Stomach (tissue), 9 donors: ENCODE results near the gene NOS1. TPM values are rescaled to one million over a fixed set of nuclear protein-coding genes. Genes with fewer than 3 reads are reported as not detected.

Experiments
- DNase-seq, 2 donors: peaks; one replicate each; pipeline versions ENCODE4 v3.0.0 to v3.0.0-alpha.2; 2013 to 2019
- H3K27ac ChIP-seq, 5 donors: fragments of 200-600 bp in 4 of 5; sonication (generic) in 4 of 5; one replicate each; pipeline ENCODE4 v1.5.1; 2013 to 2019; ENCODE audit warnings: mild to moderate bottlenecking in 1 of 5, moderate library complexity in 1 of 5
- H3K27me3 ChIP-seq, 3 donors: fragments of 200-600 bp; sonication (generic); one replicate each; pipeline ENCODE4 v1.5.1; 2017 to 2019; ENCODE audit warnings: mixed run types in 1 of 3
- H3K36me3 ChIP-seq, 4 donors: fragments of 200-600 bp; sonication (generic); 1 replicate in 3 of 4; 2 replicates in 1 of 4; pipeline ENCODE4 v1.5.1; 2016 to 2019
- H3K4me1 ChIP-seq, 4 donors: fragments of 200-600 bp; sonication (generic); one replicate each; pipeline ENCODE4 v1.5.1; 2016 to 2019
- H3K4me3 ChIP-seq, 4 donors: fragments of 200-600 bp; sonication (generic) in 3 of 4; one replicate each; pipeline ENCODE4 v1.5.1; 2016 to 2019; ENCODE audit warnings: mild to moderate bottlenecking in 1 of 4
- H3K9me3 ChIP-seq, 4 donors: fragments of 200-600 bp; sonication (generic); one replicate each; pipeline ENCODE4 v1.5.1; 2016 to 2019
- CTCF ChIP-seq, 7 experiments: fragments of 450-650 bp in 4 of 7; fragments of 200-600 bp in 3 of 7; sonication (generic) in 3 of 7; IDR thresholded peaks; one replicate each; pipeline ENCODE4 v1.5.1; 2016 to 2019; ENCODE audit warnings: antibody characterized with exemption in 7 of 7, control low read depth in 2 of 7, mild to moderate bottlenecking in 1 of 7
- EP300 ChIP-seq: sonication (generic); formaldehyde crosslinking; IDR thresholded peaks from one replicate; pipeline ENCODE4 v1.6.1; 2017; ENCODE audit warnings: antibody characterized with exemption
- POLR2A ChIP-seq, 4 donors: fragments of 450-650 bp; IDR thresholded peaks; one replicate each; pipeline ENCODE4 v1.6.1; 2016; ENCODE audit warnings: antibody characterized with exemption in 4 of 4, control low read depth in 2 of 4, mild to moderate bottlenecking in 1 of 4, moderate library complexity in 1 of 4
- POLR2AphosphoS5 ChIP-seq, 3 donors: sonication (generic); formaldehyde crosslinking; IDR thresholded peaks; one replicate each; pipeline ENCODE4 v1.6.1; 2016; ENCODE audit warnings: antibody characterized with exemption in 3 of 3
- WGBS, 5 donors: extraction: QIAGEN DNeasy Blood & Tissue Kit in 3 of 5; methylation state at CpG; one replicate each; pipeline versions ENCODE4 v1.1.5 to v1.1.7; 2013 to 2018; 5-methylcytosine and 5-hydroxymethylcytosine counted together
- intact Hi-C: fragments of 100-400 bp; cut with DNase I; formaldehyde crosslinking; loops from one replicate; pipeline ENCODE4 v1.15.1; 2023; ENCODE audit warnings: low total_unique reads
- polyA plus RNA-seq, 3 donors: library from polyadenylated mRNA; stranded (reverse); fragments of 200-250 nt; gene quantifications; one replicate each; pipeline ENCODE4 v1.2.3, GENCODE V29; 2013
- total RNA-seq, 5 donors: library from RNA; depleted of rRNA; stranded (reverse); fragments of >200 nt; gene quantifications; one replicate each; pipeline versions ENCODE4 v1.1.0 to v1.2.3, GENCODE V29; 2014 to 2016
- donor health status: healthy with polysubstance abuse.
- donor health status: Bipolar disorder and iron deficiency.
- donor health status: healthy.

NOS1 gene
- total and polyA plus RNA-seq, 8 donors, result 0.15 to 3.1 (median 0.29) TPM; not detected in 3

DNA sequence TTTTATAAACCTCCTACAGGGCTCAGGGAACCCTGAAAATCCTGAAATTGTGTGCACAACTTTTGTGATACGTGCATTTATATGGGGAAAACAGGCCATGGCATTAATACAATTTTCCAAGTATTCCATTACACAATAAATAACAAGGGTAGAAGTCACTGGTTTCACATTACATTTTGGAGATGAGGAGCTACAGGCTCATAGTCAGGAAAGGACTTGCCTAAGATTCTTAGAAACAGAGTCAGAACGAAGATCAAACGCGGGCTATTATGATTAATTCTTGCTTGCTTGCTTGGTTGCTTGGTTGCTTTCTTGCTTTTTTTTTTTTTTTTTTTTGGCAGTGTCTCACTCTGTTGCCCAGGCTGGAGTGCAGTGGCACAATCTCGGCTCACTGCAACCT is 16.7 kb downstream of the NOS1 start:
- H3K27me3 ChIP-seq, result peaks cover 0 to 16% (median 0%) of the 10 kb centered on the region in 3 donors
- intact Hi-C loops, result no loop called here
- H3K36me3 ChIP-seq, result no peaks in the 10 kb centered on the region
- peaks cover 0 to 9% (median 2%) of the 10 kb centered on the region in 4 donors for H3K9me3 ChIP-seq
- no peak overlapping the region for H3K4me3 ChIP-seq
- DNase-seq, result no peak
- TF ChIP-seq EP300, result no peak
- TF ChIP-seq POLR2A (IDR thresholded peaks at IDR 0.05), result no peak
- TF ChIP-seq CTCF (IDR thresholded peaks at IDR 0.05), result no peak
- TF ChIP-seq POLR2AphosphoS5 (IDR thresholded peaks at IDR 0.05), result no peak
- no peak overlapping the region for H3K27ac ChIP-seq
- WGBS, 5 donors, result 86 to 94% (median 88%) methylated on average over 5 of the region's 5 CpGs
- H3K4me1 ChIP-seq, result no peaks in the 10 kb centered on the region

DNA sequence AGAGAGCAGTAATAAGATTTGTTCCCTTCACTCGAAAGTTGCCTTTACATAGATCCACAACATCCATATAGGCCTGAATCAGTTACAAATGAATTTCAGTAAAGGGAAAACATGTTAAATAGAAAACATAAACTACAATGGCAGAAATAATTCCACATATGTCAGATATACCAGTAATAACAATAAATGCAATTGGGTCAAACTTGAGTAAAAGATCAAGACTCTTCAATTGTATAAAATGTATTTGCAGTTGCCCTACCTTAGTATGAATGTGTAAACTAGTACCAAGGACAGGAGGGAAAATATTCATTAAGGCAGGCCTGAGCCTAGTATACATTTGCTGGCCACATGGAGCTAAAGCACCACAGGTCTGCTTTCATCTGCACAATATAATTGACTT is 17.6 kb downstream of the NOS1 start:
- H3K36me3 ChIP-seq, result no peaks in the 10 kb centered on the region
- no peak for TF ChIP-seq EP300
- no peak for TF ChIP-seq POLR2A (IDR thresholded peaks at IDR 0.05)
- TF ChIP-seq POLR2AphosphoS5 (IDR thresholded peaks at IDR 0.05), result no peak
- TF ChIP-seq CTCF (IDR thresholded peaks at IDR 0.05), result no peak
- H3K9me3 ChIP-seq, result peaks cover 0 to 9% (median 2%) of the 10 kb centered on the region in 4 donors
- DNase-seq, result no peak
- H3K4me3 ChIP-seq, result no peak overlapping the region
- intact Hi-C loops, result no loop called here
- no peaks in the 10 kb centered on the region for H3K4me1 ChIP-seq
- WGBS, 5 donors, result 79 to 97% (median 84%) methylated on average over 1 of the region's 1 CpG
- H3K27me3 ChIP-seq, result peaks cover 0 to 14% (median 0%) of the 10 kb centered on the region in 3 donors
- no peak overlapping the region for H3K27ac ChIP-seq

- peaks cover 0 to 9% (median 2%) of the 10 kb centered on the region in 4 donors for H3K9me3 ChIP-seq
- H3K27me3 ChIP-seq, result peaks cover 0 to 14% (median 0%) of the 10 kb centered on the region in 3 donors
- H3K27ac ChIP-seq, result no peak overlapping the region
- no peaks in the 10 kb centered on the region for H3K36me3 ChIP-seq
- DNase-seq, result no peak
- no peak overlapping the region for H3K4me3 ChIP-seq
- no peaks in the 10 kb centered on the region for H3K4me1 ChIP-seq
- 33 to 59% (median 45%) methylated on average over 4 of the region's 4 CpGs for WGBS, 5 donors
- intact Hi-C loops, result no loop called here
- TF ChIP-seq POLR2A (IDR thresholded peaks at IDR 0.05) (no peak), POLR2AphosphoS5 (IDR thresholded peaks at IDR 0.05) (no peak), CTCF (IDR thresholded peaks at IDR 0.05) (no peak)
Observed at GRCh38 chr12:117343296-117343695, 18.1 kb downstream of the NOS1 start.

- Histone ChIP-seq H3K4me1 (no peaks in the 10 kb centered on the region), H3K27ac (no peak overlapping the region), H3K9me3 (peaks cover 0 to 9% (median 2%) of the 10 kb centered on the region in 4 donors), H3K27me3 (peaks cover 0 to 14% (median 0%) of the 10 kb centered on the region in 3 donors), H3K4me3 (no peak overlapping the region), H3K36me3 (no peaks in the 10 kb centered on the region)
- intact Hi-C loops, result no loop called here
- DNase-seq, result no peak
- 7 to 41% (median 9%) methylated on average over 2 of the region's 2 CpGs for whole genome bisulfite sequencing, 5 donors
- TF ChIP-seq CTCF (IDR thresholded peaks at IDR 0.05) (no peak), EP300 (no peak), POLR2A (IDR thresholded peaks at IDR 0.05) (no peak), POLR2AphosphoS5 (IDR thresholded peaks at IDR 0.05) (no peak)
Observed at GRCh38 chr12:117342682-117343081, 18.7 kb downstream of the NOS1 start.
